ENCODE data around the gene RNU1-3. TPM values are rescaled to one million over a fixed set of nuclear protein-coding genes. Genes with fewer than 3 reads are reported as not detected.

Gene RNU1-3
- total RNA-seq, 6 donors from 2014 or later: under 0.01 to 14,413 (median 1,360) TPM

Small RNAs within 50 kb of the gene (small RNA-seq; reads per million reads assigned to genes)
- 0 reads per million in 4 donors for gene RNU1-3

Other genes with a start within 250 kb of the RNU1-3 start
- gene SPATA21, start 229.5 kb downstream of the RNU1-3 start, total RNA-seq: not detected
- 10 to 100 TPM; 61.9 to 96.4 (median 87.1) TPM for gene NECAP2, start 226.2 kb downstream of the RNU1-3 start, total RNA-seq
- over 10,000 TPM in 1 of 6 donors, 1,000 to 10,000 TPM in 2, under 1 TPM in 3; under 0.01 to 14,413 (median 1,360) TPM for gene RNU1-1, start 152.7 kb downstream of the RNU1-3 start, total RNA-seq
- 10 to 100 TPM; 31.6 to 81.7 (median 34.3) TPM for gene NBPF1, start 53.4 kb downstream of the RNU1-3 start, total RNA-seq
- gene RNU1-4, start 73.6 kb upstream of the RNU1-3 start, total RNA-seq: over 10,000 TPM in 1 of 6 donors, 1,000 to 10,000 TPM in 2, under 1 TPM in 3; under 0.01 to 14,413 (median 1,360) TPM
- gene RNU1-2, start 229.0 kb upstream of the RNU1-3 start, total RNA-seq: over 10,000 TPM in 1 of 6 donors, 1,000 to 10,000 TPM in 2, under 1 TPM in 3; under 0.01 to 14,413 (median 1,360) TPM